SKM-1 treated with dmso at 0.1 percent for 144 hours (cell line): ENCODE measurements around the gene GRAMD4.
A peak's percentile ranks its signal among the peaks of the same experiment; 100 is the strongest.

Experiments
- DNase-seq: peaks from one replicate; lab custom pipeline; 2025; ENCODE audit not compliant: unreplicated experiment; lab: John Stamatoyannopoulos, UW

GRAMD4 gene, protein sequence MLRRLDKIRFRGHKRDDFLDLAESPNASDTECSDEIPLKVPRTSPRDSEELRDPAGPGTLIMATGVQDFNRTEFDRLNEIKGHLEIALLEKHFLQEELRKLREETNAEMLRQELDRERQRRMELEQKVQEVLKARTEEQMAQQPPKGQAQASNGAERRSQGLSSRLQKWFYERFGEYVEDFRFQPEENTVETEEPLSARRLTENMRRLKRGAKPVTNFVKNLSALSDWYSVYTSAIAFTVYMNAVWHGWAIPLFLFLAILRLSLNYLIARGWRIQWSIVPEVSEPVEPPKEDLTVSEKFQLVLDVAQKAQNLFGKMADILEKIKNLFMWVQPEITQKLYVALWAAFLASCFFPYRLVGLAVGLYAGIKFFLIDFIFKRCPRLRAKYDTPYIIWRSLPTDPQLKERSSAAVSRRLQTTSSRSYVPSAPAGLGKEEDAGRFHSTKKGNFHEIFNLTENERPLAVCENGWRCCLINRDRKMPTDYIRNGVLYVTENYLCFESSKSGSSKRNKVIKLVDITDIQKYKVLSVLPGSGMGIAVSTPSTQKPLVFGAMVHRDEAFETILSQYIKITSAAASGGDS

GRCh38 chr22:46619830-46620501, at the start of gene GRAMD4:
TSS of gene GRAMD4 (plus strand) at chr22:46620386. CDS start at chr22:46626800, 6,414 bp downstream.
- DNase-seq: peak; percentile 63

GRCh38 chr22:46571642-46572250, 48.4 kb upstream of the GRAMD4 start:
- DNase-seq: no peak

DNA sequence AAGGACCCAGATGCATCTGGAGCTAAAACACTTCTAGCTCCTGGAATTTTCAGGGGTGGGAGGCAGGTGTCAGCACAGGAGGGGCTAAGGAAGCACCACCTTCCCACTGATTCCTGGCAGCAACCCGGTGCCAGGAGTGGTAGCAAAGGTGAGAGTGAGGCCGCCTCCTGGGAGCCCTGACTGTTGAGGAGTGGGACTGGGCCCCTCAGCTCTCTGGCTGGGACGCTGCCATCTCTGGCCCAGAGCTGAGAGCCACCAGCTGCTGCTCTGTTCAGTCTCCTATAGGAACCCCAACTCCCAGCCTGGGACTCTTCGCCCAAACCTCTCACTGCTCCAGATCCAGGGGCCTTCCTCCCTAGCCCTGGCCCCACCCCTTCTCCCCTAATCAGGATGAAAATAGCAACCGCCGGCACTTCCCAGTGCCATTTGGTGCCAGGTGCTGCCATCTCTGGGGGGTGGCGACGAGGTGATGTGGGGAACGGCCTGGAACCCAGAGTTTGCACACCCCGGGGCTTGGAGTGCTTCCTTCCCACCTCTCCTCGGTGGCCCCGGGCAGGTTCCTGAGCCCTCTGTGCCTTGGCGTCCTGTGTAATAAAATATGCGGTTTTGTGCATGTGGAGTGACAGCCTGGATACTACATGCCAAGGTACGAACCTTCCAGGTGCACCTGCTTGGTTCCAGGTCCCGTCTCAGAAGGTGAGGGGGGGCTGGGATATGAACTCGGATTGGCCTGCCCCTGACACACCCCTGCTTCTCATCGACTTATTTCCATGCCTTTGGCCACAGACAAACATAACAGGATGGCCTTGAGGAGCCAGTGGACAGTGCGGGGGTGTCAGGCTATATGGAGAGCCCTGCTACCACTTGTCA, 47.0 kb upstream of the GRAMD4 start:
- DNase-seq: no peak

GRCh38 chr22:46573781-46574437, 46.3 kb upstream of the GRAMD4 start:
- DNase-seq: peak; percentile 68

GRCh38 chr22:46574438-46574992, 45.7 kb upstream of the GRAMD4 start:
- no peak for DNase-seq

DNA sequence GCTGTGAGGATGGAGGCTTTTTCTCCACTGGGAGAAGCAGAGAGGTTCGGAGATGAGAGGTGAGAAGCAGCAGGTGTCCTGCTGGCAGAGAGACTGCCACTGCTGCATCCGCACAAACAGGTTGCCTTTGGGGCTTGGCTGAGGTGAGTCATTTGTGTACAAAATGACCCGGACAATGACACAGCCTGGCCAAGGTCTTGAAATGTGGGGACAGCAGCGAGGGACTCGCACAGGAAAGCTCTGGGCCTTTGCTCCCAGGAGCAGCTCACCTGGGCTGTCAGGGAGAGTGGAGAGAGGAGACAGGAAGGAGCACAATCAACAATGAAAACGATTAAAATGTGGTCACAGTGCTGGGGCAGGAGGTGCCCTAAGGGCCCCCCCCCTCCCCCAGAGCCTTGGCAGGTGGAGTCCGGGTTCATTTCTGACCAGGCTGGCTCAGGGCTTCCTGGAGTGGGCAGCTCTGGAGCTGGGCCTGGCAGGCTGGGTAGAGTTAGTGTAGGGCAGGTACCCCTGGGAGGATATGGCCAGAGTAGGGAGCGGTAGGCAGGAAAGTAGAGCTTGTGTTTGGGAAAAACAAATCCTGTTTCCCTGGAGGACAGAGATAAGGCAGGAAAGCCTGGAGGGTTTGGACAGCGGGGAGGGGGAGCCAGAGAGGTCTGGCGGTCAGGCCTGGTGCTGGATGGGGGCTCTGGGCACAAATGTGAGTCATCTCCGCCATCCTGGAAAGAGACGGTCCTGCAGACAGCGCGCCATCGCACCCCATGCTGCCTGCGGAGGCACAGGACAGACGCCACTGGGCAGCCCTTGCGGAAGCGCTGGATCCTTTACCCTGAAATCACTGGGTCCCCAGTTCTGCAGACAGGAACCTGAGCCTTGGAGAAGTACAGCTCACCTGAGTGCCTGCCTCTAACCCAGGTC, 44.9 kb upstream of the GRAMD4 start:
- no peak for DNase-seq

GRCh38 chr22:46575911-46576555, 44.2 kb upstream of the GRAMD4 start:
- DNase-seq: no peak

DNA sequence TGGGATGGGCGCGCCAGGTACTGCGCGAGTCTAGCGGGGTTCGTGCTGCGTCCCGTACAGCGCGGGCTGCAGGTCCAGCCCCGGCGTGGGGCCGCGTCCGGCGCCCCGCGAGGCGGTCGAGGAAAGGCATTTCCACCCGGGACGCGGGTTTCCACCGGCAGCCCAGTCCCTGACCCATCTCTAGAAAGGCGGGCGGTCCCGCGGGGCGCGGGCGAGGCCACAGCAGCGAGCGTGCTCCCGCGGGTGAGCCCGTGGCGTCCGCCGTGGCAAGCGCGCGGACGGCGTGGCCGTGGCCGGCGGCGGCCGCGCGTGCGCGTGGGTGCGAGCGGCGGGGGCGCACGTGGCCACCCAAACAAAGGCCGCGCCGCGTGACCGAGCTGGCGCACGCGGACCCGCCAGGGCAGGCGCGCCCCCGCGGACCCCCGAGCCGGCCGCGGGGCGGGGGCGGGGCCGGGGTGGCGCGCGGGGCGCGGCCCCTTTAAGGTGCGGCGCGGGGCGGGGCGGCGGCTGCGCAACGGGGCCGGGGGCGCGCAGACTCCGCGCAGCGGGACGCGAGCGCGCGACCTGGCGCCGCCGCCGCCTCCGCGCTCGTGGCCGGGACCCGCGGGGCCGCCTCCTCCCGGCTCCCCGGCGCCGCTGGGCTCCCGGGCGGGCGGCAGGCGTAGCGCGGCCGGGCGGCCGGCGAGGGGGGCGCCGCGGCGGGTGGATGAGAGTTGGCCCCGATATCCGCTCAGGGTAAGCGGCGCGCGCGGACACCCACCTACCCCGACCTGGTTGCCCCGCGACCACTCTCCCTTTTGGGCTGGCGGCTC, 43.4 kb upstream of the GRAMD4 start:
- DNase-seq: peak; percentile 62

GRCh38 chr22:46577368-46578249, 42.6 kb upstream of the GRAMD4 start:
- DNase-seq: no peak

DNA sequence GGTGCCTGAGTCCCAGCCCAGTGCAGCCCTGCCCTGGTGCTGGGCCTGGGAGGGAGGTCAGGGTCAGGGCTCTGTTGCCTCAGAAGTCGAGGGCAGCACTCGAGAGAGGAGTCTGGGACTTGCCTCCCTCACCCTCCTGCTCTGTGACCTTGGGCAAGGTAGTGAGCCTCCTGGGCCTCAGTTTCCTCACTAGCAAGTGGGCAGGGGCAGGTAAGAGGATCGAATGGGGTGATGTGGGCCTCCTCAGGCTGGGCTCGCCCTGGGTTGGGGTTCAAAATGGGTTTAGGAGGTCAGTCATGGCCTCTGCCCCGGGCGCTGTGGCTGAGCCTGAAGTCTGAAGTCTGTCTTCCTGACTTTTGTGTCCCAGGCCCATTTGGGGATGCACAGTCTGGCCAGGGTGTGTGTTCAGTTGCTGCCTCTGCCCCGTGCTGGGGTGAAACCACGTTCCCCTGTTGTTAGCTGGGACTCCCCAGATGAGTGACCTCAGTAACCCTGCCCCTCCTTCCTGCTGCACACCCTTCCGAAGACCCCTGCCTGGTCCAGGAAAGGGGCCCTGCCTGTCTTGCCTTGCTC, 41.8 kb upstream of the GRAMD4 start:
- DNase-seq: no peak

DNA sequence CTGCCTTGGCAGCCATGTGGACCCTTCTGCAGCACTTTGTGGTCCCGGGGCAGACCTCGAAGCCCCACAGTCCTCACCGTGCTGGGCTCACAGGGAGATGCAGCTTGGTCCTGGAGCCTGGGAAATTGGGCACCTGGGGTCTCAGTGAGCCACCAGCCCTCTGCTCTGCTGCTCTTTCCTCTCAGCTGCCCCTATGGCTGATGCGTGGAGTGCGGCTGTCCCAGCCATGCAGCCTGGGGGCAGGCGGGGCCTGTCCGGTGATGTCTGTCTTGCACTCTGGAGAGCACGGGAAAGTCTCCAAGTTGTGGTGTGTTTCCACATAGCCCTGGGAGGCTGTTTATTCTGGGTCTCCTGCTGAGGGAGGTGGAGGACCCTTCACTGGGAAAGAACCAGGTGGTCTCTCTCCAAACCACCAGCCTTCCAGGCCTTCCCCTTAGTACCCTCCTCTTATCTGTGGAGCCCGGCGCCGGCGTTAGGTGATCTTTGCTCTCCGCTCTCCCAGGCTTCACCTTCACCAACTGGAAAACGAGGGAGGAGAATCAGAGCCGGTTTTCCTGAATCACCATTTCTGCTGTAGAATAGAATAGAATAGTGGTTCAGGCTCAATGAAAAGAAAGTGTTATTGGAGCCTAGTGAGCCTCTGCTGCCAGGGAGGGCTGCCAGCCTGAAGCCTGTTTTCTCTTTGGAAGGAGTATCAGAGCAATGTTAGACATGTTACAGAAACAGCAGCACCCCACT, 41.2 kb upstream of the GRAMD4 start:
- no peak for DNase-seq

DNA sequence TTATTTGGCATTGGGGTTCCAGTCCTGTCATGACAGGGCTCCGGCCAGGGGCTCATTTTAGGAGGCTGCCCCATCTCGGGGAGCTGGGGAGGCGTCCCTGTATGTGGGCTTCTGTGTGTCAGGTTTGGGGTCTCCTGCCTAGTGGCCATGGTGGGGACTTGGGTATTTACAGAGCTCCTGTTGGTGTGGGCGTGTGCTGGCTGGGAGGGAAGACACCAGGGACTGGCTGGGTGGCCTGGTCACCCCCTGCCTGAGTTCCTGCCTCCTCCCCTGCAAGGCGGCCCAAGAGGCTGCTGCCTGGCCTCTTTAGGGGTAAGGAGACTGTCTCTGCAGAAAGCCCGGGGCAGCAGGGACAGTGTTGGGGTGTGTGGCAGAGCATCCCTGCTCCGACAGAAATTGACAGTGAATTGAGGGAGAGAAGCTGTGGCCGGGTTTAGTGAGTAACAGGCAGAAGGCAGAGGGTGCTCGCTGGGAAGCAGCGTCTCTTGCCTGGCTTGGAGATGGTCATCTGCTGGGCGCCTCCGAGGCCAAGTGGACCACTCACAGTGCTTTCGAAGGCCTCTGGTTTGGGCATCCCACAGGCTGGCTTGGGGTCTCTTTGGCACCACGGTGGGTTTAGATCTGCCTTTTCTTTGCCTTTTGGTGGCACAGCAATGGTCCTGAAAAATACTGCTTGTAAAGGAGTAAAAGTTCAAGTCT, 40.3 kb upstream of the GRAMD4 start:
- DNase-seq: no peak

DNA sequence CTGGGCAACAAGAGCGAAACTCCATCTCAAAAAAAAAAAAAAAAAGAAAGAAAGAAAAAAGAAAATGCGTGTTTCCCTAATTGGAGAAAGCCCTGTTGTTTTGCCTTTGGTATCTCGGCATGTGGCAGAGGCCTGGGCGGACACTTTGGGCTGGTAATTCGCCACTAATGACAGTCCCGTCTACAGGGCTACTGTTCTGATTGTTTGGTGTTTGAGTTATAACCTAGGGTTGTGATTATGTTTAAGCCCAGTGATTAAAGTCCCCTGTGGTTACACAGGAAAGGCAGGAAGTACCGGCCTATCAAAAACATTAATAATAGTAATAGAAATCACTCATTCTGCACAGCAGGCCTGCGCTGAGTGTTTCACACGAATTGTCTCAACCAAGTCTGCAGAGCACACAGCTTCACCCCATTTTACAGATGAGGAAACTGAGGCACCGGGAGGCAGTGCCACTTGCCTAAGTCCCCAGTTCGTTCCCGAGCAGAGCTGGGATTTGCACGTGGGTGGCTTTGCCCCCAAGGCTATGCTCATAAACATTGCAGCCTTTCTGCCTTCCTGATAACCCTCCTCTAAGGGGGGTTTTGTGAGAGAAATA, 39.1 kb upstream of the GRAMD4 start:
- no peak for DNase-seq

- no peak for DNase-seq
Observed at GRCh38 chr22:46581538-46582244, 38.5 kb upstream of the GRAMD4 start.
